HG03139 (cell line): ENCODE measurements around the gene SPDEF.

Experiments
- ATAC-seq: cut with Tn5 transposase; IDR thresholded peaks from one replicate; pipeline ENCODE4 v1.9.1; 2021; ENCODE audit not compliant: unreplicated experiment

The SPDEF gene

DNA sequence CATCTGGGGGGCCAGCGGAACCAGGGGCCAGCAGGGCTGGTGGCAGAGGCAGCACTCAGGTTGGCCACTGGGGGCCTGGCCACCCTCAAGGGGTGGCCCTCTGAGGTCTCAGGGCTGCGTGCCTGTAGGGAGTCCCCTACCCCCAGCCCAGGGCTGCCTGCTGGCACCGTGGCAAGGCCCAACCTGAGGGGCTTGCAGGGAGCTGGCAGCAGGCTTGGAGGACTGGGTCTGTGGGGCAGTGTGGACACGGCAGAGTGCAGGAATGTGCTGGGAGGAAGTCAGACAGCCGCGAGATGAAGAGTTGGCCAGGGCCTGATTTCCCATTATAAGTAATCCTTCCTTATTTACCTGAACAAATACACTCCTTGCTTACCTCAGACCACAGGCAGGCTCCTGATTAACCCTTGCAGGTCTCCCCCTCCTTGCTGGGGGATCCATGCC lies at the start of gene SPDEF:
Gene SPDEF, minus strand, starts transcription at position 299 of the 441 bp plus-strand sequence. CDS start 11,874 bp downstream, outside the sequence.
- ATAC-seq: no peak

- no peak for ATAC-seq
Measured at GRCh38 chr6:34603707-34604106, 47.6 kb upstream of the SPDEF start.

- ATAC-seq: no peak
Measured at GRCh38 chr6:34602318-34603111, 46.4 kb upstream of the SPDEF start.

GRCh38 chr6:34601706-34602105 lies 45.6 kb upstream of the SPDEF start:
- ATAC-seq: no peak

GRCh38 chr6:34600796-34601195 lies 44.7 kb upstream of the SPDEF start:
- no peak for ATAC-seq

DNA sequence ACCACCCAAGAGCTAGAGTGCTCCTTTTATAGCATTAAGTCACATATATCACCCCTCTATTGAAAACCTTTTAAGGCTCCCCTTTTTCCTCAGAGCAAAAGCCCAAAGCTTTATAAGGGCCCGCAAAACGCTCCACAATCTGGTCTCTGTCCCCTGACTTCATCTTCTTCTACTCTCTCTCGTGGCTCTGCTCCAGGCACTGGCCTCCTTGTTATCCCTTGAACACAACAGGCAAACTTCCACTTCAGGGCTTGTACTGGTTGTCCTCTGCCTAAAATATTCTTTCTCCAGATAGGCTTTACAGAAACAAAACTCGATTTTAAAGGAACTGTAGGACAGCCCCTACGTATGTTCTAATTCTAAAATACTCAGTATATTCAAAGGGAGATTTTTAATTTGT lies 44.0 kb upstream of the SPDEF start:
- ATAC-seq: no peak

DNA sequence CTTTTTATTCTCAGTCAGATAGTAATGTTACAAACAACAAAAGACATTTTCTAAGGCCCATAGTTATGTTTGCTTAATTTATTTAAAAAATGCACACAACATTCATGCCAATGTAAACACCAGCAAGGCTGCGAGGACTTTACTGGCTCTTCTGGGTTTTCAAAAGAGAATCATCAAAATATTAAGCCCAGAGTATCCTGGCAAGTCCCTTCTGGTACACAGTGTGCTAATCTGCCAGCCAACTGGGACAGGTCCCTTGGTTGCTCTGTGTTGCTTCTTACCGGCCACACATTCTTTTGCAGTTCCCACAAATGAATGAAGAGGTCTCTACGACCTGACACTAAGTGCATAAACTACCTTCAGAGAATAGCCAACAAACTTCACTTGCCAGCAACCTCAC lies 42.6 kb upstream of the SPDEF start:
- ATAC-seq: no peak

DNA sequence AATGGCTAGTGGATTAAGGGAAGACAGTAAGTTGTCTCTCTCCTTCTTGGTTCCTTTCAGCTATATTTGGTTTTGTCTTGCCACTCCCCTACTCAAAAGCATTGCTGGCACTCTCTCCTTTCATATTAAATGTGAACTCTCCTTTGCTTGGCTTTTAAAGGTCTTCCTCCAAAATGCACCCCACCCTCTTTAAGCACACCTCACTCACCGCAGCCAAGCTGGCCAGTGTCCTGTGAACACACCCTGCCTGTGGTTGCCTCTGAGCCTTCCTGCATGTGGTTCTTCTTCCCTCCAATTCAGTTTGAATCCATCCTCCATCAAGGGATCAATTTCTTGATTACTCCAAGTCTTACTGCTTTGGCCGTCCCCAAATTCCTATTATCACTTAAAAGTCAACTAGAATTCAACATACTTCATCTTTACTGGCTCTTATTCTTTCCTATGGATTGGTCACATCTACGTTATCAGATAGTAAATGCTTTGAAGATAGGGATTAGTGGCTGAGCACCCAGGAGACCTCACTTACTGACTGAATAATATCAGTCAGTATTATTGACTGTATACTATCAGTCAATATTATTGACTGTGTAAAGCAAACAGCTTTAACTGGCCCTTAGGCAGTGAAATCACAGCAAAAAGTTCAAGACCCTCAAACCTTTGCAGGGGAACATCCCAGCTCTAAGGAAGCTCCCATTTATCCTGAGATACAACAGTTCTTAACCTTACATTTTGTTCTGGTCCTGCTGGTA lies 41.6 kb upstream of the SPDEF start:
- ATAC-seq: no peak

DNA sequence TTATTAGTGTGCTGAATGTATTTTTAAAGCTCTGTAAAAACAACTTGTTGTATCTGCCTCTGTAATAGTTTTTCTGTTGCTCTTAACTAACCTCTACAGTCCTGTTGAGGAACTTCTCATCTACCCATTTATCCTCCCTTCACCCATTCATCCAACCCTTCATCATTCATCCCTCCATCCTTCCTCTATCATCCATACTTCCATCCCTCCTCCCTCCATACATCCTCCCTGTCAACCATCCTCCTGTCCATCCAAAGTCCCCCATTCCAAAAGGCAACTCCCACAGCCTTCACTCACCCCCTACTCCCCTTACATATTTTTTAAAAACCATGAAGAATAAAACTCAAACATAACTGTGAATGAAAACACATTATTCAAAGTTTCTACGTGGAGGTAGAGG lies 40.7 kb upstream of the SPDEF start:
- ATAC-seq: no peak

- no peak for ATAC-seq
Measured at GRCh38 chr6:34595332-34596184, 39.4 kb upstream of the SPDEF start.

- no peak for ATAC-seq
Measured at GRCh38 chr6:34593701-34594100, 37.6 kb upstream of the SPDEF start.

- no peak for ATAC-seq
Measured at GRCh38 chr6:34592208-34592952, 36.3 kb upstream of the SPDEF start.

DNA sequence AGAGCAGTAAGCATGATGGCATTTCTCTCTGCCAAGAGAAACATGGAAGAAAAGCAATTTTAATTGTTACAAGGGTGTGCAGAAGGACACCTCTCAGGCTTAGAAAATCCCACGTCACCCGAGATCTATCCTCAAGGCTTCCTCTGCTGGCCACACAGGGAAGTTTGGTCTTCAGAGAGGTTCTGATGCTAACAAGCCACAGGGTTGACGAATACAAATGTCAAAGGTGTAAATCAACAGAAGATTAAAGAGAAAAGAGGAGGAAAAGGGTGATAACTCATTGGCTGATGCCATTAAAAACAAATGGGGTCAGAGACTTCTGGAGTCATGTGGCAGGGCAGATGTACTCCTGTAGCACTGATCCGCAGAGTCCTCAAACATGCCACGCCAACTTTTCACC lies 33.6 kb upstream of the SPDEF start:
- no peak for ATAC-seq

DNA sequence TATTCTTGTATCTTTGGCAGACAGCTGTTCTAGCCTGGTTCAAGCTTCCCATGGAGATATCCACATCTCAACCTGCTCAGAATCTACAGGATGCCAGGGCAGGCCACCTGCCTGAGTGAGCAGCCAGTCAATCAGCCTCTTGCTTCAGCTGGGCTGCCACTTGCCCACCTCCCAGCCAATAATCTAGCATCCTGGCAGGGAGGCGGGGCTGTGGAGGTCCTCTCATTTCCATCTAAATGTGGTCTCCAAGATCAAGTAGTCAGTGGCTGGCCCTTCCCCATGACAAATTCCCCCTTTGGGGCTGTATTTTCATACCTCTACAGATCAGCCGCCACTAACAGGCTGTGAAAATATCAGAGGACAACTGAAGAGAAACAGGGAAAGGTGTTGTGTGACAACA lies 33.0 kb upstream of the SPDEF start:
- ATAC-seq: no peak

GRCh38 chr6:34587851-34588250 lies 31.7 kb upstream of the SPDEF start:
- ATAC-seq: no peak

GRCh38 chr6:34587325-34587724 lies 31.2 kb upstream of the SPDEF start:
- ATAC-seq: no peak

- no peak for ATAC-seq
Measured at GRCh38 chr6:34586327-34587040, 30.4 kb upstream of the SPDEF start.

- no peak for ATAC-seq
Measured at GRCh38 chr6:34585512-34586061, 29.5 kb upstream of the SPDEF start.

GRCh38 chr6:34585108-34585507 lies 29.0 kb upstream of the SPDEF start:
- ATAC-seq: no peak

DNA sequence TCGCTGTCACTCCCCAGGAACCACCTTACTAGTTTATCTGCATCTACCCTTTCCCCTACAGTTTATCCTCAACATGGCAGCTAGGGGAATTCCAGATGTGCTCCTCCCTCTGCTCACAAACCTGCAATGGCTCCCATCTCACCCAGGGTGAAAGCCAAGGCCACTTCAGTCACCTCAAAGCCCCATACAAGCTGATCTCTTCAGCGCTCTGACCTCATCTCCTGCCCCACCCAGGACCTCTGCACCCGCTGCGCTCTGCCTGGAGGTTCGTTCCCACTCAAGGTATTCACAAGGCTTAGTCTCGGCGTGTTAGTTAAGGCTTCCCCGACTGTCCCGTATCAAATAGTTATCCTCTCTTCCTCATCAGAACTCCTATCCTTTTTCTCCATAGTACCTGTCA lies 28.6 kb upstream of the SPDEF start:
- no peak for ATAC-seq
